RWPE2 (cell line): ENCODE data around the gene SUN1.

Source experiments
- ATAC-seq: fragments of 200-7000 bp; cut with Tn5 transposase; 3 replicates; pipeline ENCODE4 v1.9.1; 2021; ENCODE audit warnings: low read depth
- DNase-seq: peaks from one replicate; pipeline ENCODE4 v3.0.0-alpha.2; 2020; ENCODE audit warnings: low spot score
- H3K27ac ChIP-seq: fragments of 450-650 bp; 2 replicates; pipeline ENCODE4 v1.5.1; 2017; ENCODE audit warnings: mild to moderate bottlenecking; ENCODE audit not compliant: poor library complexity, severe bottlenecking
- H3K27me3 ChIP-seq: fragments of 250-450 bp; sonication (Bioruptor Pico); 2 replicates; pipeline ENCODE4 v1.5.1; 2021; ENCODE audit warnings: mild to moderate bottlenecking, moderate library complexity; ENCODE audit not compliant: insufficient read depth, poor library complexity, severe bottlenecking
- H3K36me3 ChIP-seq: fragments of 250-450 bp; sonication (Bioruptor Pico); 2 replicates; pipeline ENCODE4 v1.5.1; 2020; ENCODE audit warnings: low read depth, mild to moderate bottlenecking, moderate library complexity
- H3K4me1 ChIP-seq: fragments of 250-450 bp; sonication (Bioruptor Pico); 2 replicates; pipeline ENCODE4 v1.5.1; 2021; ENCODE audit warnings: mild to moderate bottlenecking, moderate library complexity; ENCODE audit not compliant: insufficient read depth, poor library complexity, severe bottlenecking
- H3K4me3 ChIP-seq: fragments of 250-450 bp; sonication (Bioruptor Pico); 2 replicates; pipeline ENCODE4 v1.5.1; 2021; ENCODE audit warnings: mild to moderate bottlenecking, moderate library complexity; ENCODE audit not compliant: severe bottlenecking
- H3K9me3 ChIP-seq: fragments of 250-450 bp; sonication (Bioruptor Pico); 2 replicates; pipeline ENCODE4 v1.5.1; 2021; ENCODE audit warnings: mild to moderate bottlenecking, moderate library complexity; ENCODE audit not compliant: severe bottlenecking
- TF ChIP-seq, protein P1 (sequence below): fragments of 450-650 bp; IDR thresholded peaks from one replicate; pipeline ENCODE4 v1.5.1; 2017; ENCODE audit warnings: mild to moderate bottlenecking, moderate library complexity; ENCODE audit not compliant: poor library complexity, severe bottlenecking

Gene SUN1

DNA sequence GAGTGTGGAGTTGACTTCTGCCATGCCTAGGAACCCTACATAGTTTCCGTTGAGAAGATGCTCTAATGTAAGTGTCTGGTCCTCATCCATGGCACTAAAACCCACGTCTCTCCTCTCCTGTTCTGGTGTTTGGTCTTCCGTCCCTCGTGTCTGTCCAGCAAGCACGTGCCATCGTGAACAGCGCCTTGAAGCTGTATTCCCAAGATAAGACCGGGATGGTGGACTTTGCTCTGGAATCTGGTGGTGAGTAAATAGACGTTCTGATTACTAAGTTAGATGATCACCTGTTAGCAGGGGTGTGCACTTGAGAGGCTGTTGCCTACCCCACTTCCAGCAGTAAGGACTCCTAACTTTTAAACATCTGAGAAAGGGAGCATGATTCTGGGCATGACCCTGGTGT lies 28.9 kb downstream of the SUN1 start:
- no peak overlapping the region for H3K27ac ChIP-seq

DNA sequence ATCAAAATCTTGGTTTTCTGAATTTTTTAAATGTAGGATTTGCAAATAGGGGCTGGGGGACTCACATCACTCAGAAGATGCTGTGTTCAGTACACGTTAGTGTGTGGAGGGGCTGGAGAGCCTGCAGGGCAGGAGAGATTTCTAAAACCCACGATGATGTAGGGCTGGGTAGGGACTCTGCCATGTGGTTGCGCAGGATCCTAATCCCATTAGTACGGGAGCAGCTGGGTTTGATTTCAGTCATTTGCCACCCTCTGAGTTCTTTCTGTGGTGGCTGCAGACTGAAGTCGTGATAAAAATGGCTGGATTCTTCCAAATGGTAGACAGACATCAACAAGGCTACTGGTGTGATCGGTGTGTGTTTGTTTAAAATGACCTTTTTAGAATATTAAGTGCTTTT lies 29.9 kb downstream of the SUN1 start:
- Histone ChIP-seq H3K27ac (no peak overlapping the region), H3K4me3 (no peak overlapping the region), H3K9me3 (no peaks in the 10 kb centered on the region), H3K27me3 (no peaks in the 10 kb centered on the region), H3K36me3 (peaks cover 85% of the 10 kb centered on the region), H3K4me1 (peaks cover under 1% of the 10 kb centered on the region)
- ATAC-seq (no peak), DNase-seq (no peak)
- TF ChIP-seq, protein P1, sequence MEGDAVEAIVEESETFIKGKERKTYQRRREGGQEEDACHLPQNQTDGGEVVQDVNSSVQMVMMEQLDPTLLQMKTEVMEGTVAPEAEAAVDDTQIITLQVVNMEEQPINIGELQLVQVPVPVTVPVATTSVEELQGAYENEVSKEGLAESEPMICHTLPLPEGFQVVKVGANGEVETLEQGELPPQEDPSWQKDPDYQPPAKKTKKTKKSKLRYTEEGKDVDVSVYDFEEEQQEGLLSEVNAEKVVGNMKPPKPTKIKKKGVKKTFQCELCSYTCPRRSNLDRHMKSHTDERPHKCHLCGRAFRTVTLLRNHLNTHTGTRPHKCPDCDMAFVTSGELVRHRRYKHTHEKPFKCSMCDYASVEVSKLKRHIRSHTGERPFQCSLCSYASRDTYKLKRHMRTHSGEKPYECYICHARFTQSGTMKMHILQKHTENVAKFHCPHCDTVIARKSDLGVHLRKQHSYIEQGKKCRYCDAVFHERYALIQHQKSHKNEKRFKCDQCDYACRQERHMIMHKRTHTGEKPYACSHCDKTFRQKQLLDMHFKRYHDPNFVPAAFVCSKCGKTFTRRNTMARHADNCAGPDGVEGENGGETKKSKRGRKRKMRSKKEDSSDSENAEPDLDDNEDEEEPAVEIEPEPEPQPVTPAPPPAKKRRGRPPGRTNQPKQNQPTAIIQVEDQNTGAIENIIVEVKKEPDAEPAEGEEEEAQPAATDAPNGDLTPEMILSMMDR, result no peak

More for the DNA sequence above, 28.9 kb downstream of the SUN1 start:
- Histone ChIP-seq H3K4me3 (no peak overlapping the region), H3K9me3 (no peaks in the 10 kb centered on the region), H3K36me3 (peaks cover 90% of the 10 kb centered on the region), H3K4me1 (no peaks in the 10 kb centered on the region), H3K27me3 (no peaks in the 10 kb centered on the region)
- no peak for ATAC-seq
- DNase-seq, result no peak
- TF ChIP-seq, protein P1, result no peak

DNA sequence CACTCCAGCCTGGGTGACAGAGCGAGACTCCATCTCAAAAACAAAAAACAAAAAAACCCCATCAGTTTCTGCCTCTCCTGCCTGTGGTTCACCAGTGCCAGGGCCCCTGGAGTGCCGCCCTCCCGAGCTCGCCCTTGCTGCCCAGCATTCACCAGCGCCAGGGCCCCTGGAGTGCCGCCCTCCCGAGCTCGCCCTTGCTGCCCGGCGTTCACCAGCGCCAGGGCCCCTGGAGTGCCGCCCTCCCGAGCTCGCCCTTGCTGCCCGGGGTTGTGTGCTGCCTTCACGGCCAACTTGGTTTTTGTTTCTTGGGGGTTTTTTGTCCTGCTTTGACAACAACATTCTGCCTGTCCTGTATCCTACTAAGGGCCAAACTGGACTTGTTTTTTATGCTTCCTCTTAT lies 30.8 kb downstream of the SUN1 start:
- H3K9me3 ChIP-seq, result no peaks in the 10 kb centered on the region
- TF ChIP-seq, protein P1, result no peak
- peaks cover 5% of the 10 kb centered on the region for H3K4me1 ChIP-seq
- peaks cover 85% of the 10 kb centered on the region for H3K36me3 ChIP-seq
- H3K27me3 ChIP-seq, result no peaks in the 10 kb centered on the region
- no peak overlapping the region for H3K4me3 ChIP-seq
- H3K27ac ChIP-seq, result no peak overlapping the region
- ATAC-seq (no peak), DNase-seq (no peak)

DNA sequence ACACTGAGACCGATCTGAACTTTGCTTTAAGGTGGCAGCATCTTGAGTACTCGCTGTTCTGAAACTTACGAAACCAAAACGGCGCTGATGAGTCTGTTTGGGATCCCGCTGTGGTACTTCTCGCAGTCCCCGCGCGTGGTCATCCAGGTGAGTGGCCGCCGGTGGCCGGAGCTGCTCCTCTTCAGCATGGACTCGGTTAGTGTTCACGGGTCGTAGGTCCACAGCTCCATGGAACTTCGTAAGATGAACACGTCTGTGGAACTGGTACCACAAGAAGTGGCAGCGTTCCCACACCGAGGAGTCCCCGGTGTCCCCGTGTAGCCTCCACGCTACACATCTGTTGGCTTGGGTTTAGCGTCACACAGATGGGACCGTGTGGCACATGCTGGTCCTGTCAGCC lies 33.6 kb downstream of the SUN1 start:
- H3K9me3 ChIP-seq, result no peaks in the 10 kb centered on the region
- no peaks in the 10 kb centered on the region for H3K27me3 ChIP-seq
- H3K27ac ChIP-seq, result no peak overlapping the region
- H3K36me3 ChIP-seq, result peaks cover 75% of the 10 kb centered on the region
- TF ChIP-seq, protein P1, result no peak
- peaks cover 5% of the 10 kb centered on the region for H3K4me1 ChIP-seq
- DNase-seq, result no peak
- H3K4me3 ChIP-seq, result no peak overlapping the region
- no peak for ATAC-seq

DNA sequence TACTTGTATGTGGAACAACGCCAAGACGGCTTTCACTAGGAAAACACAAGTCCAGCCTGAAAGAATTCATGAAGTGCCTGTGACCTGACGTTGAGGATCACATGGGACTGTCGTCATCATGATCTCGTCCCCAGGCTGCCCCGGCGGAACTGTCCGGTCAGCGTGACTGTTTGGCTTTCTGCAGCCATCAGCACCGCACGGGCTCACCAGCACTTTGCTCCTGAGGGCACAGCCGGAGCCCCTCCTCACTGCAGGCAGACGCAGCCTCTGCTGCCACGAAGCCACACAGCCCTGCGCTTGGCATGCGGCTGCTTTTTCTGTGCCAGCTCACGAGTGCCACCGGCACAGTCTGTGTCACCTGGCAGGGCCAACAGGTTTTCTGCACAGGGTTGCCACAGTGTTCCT lies 34.7 kb downstream of the SUN1 start:
- Histone ChIP-seq H3K4me1 (peaks cover 5% of the 10 kb centered on the region), H3K9me3 (no peaks in the 10 kb centered on the region), H3K4me3 (no peak overlapping the region), H3K27ac (peak overlapping the region; percentile 36), H3K36me3 (peaks cover 75% of the 10 kb centered on the region), H3K27me3 (no peaks in the 10 kb centered on the region)
- no peak for ATAC-seq
- TF ChIP-seq, protein P1, result no peak
- no peak for DNase-seq
